ENCODE data around the gene NOS1AP. TPM values are rescaled to one million over a fixed set of nuclear protein-coding genes. Genes with fewer than 3 reads are reported as not detected.

NOS1AP gene
- total and polyA plus RNA-seq, 2 donors (not counting 3 experiments of a cell fraction or from before 2014, with no cell fraction given), result 1.3 to 5.4 TPM

DNA sequence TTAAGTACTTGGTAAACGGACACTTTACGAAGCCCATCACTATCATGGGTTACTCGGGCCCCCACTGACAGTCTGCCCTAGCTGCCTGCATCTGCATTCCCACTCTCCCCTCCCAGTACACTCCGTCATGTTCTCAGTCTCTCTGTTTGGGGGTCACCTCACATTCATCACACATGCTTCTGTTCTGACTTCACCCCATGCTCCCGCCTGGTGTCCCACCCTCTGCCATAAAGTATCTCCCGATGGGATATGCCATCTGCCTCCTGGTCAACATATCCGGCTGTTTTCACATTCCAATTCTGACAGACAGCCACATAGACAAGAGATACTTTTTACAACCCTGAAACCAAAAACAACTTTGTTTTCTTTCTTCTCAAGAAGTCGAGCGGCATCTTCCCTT lies 46.9 kb upstream of the NOS1AP start:
- Histone ChIP-seq H3K4me2 (ENCODE audit: insufficient read depth, low read length) (no peak overlapping the region), H3K36me3 (ENCODE audit: control insufficient read depth in 2 of 2, extremely low read depth in 1 of 2, insufficient read depth in 2 of 2, low read length in 2 of 2) (no peaks in the 10 kb centered on the region), H4K20me1 (replicated peaks; ENCODE audit: control insufficient read depth, extremely low read depth, insufficient read depth, low read length) (no peaks in the 10 kb centered on the region), H2AFZ (ENCODE audit: low read depth, low read length) (no peak overlapping the region), H3K9me1 (replicated peaks; ENCODE audit: control insufficient read depth, extremely low read depth, insufficient read depth, low read length) (no peaks in the 10 kb centered on the region), H3K9ac (replicated peaks; ENCODE audit: extremely low read depth, insufficient read depth, low read length) (no peak overlapping the region), H3K79me2 (ENCODE audit: control insufficient read depth, insufficient read depth, low read length) (no peaks in the 10 kb centered on the region), H3K4me3 (replicated peaks in 1 of 3; ENCODE audit: insufficient read depth in 1 of 3, low read depth in 1 of 3, low read length in 3 of 3) (no peak overlapping the region), H3K9me3 (replicated peaks; ENCODE audit: control insufficient read depth, insufficient read depth, low read length) (no peaks in the 10 kb centered on the region), H3K27me3 (ENCODE audit: control insufficient read depth in 2 of 2, insufficient read depth in 2 of 2, low read length in 2 of 2) (peaks cover under 1 to 3% of the 10 kb centered on the region in 2 experiments), H3K4me1 (ENCODE audit: control insufficient read depth, extremely low read depth, insufficient read depth, low read length) (peaks cover 8% of the 10 kb centered on the region), H3K27ac (ENCODE audit: insufficient read depth, low read depth, low read length) (no peak overlapping the region)
- DNase-seq (ENCODE audit: low read depth, low spot score) (no peak), FAIRE-seq (no peak)
- dilution Hi-C loops (cut with MboI; ENCODE audit: extremely low pct_ligation_motif_present, low sequenced_read_pairs) (no loop called here), intact Hi-C loops (cut with micrococcal nuclease) (loop anchor here (1.0 to 5.0 kb wide), 2 partner anchors 60 to 105 kb away; no protein-coding TSS in a partner anchor)
- ChIA-PET CTCF (interaction anchor here (2.4 to 4.8 kb wide), 2 partner anchors 12 to 230 kb away, joined by 20 to 73 read pairs; no protein-coding TSS in a partner anchor), POLR2A (no interaction called here)
- TF ChIP-seq EZH2 (IDR thresholded peaks at IDR 0.05; ENCODE audit: borderline replicate concordance, low read depth, low read length, severe bottlenecking) (no peak), GATA2 (IDR thresholded peaks at IDR 0.05; ENCODE audit: insufficient read depth, insufficient read length, low read depth, low read length) (no peak), POLR2A (IDR thresholded peaks at IDR 0.05; ENCODE audit: low read depth, low read length) (no peak), FOS (IDR thresholded peaks at IDR 0.05; ENCODE audit: borderline replicate concordance, insufficient read depth, low read length) (no peak), POLR2AphosphoS5 (IDR thresholded peaks at IDR 0.05; ENCODE audit: insufficient read depth, low read depth, low read length) (no peak), JUN (IDR thresholded peaks at IDR 0.05; ENCODE audit: borderline replicate concordance, insufficient read depth, insufficient read length, low read depth) (no peak), MYC (IDR thresholded peaks at IDR 0.05; ENCODE audit: low read depth, low read length) (no peak)
- TF ChIP-seq, protein P1, sequence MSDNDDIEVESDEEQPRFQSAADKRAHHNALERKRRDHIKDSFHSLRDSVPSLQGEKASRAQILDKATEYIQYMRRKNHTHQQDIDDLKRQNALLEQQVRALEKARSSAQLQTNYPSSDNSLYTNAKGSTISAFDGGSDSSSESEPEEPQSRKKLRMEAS (IDR thresholded peaks at IDR 0.05; ENCODE audit: insufficient read depth, insufficient read length), result no peak
- TF ChIP-seq, protein P2, sequence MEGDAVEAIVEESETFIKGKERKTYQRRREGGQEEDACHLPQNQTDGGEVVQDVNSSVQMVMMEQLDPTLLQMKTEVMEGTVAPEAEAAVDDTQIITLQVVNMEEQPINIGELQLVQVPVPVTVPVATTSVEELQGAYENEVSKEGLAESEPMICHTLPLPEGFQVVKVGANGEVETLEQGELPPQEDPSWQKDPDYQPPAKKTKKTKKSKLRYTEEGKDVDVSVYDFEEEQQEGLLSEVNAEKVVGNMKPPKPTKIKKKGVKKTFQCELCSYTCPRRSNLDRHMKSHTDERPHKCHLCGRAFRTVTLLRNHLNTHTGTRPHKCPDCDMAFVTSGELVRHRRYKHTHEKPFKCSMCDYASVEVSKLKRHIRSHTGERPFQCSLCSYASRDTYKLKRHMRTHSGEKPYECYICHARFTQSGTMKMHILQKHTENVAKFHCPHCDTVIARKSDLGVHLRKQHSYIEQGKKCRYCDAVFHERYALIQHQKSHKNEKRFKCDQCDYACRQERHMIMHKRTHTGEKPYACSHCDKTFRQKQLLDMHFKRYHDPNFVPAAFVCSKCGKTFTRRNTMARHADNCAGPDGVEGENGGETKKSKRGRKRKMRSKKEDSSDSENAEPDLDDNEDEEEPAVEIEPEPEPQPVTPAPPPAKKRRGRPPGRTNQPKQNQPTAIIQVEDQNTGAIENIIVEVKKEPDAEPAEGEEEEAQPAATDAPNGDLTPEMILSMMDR (IDR thresholded peaks at IDR 0.05; ENCODE audit: extremely low read depth in 1 of 2, insufficient read depth in 1 of 2, low read depth in 1 of 2, low read length in 2 of 2), result no peak
- BruUV-seq (replicated peaks), result no TSS peak
